ENCODE data around the gene CRYBA1.

CRYBA1 gene

GRCh38 chr17:29212094-29212631 is 34.5 kb upstream of the CRYBA1 start:
- no peak for TF ChIP-seq CTCF (IDR thresholded peaks at IDR 0.05; ENCODE audit: low read depth, low read length)
- no peak overlapping the region for H3K4me3 ChIP-seq (ENCODE audit: low read depth, low read length)

GRCh38 chr17:29212681-29213121 is 34.0 kb upstream of the CRYBA1 start:
- H3K4me3 ChIP-seq (ENCODE audit: low read depth, low read length), result no peak overlapping the region
- no peak for TF ChIP-seq CTCF (IDR thresholded peaks at IDR 0.05; ENCODE audit: low read depth, low read length)

- no peak for TF ChIP-seq CTCF (IDR thresholded peaks at IDR 0.05; ENCODE audit: low read depth, low read length)
- H3K4me3 ChIP-seq (ENCODE audit: low read depth, low read length), result no peak overlapping the region
Observed at GRCh38 chr17:29214215-29215146, 32.2 kb upstream of the CRYBA1 start.

- no peak for TF ChIP-seq CTCF (IDR thresholded peaks at IDR 0.05; ENCODE audit: low read depth, low read length)
- no peak overlapping the region for H3K4me3 ChIP-seq (ENCODE audit: low read depth, low read length)
Observed at GRCh38 chr17:29215174-29215573, 31.5 kb upstream of the CRYBA1 start.

- TF ChIP-seq CTCF (IDR thresholded peaks at IDR 0.05; ENCODE audit: low read depth, low read length), result no peak
- H3K4me3 ChIP-seq (ENCODE audit: low read depth, low read length), result no peak overlapping the region
Observed at GRCh38 chr17:29215717-29216116, 30.9 kb upstream of the CRYBA1 start.

- no peak overlapping the region for H3K4me3 ChIP-seq (ENCODE audit: low read depth, low read length)
- TF ChIP-seq CTCF (IDR thresholded peaks at IDR 0.05; ENCODE audit: low read depth, low read length), result no peak
Observed at GRCh38 chr17:29216181-29216580, 30.5 kb upstream of the CRYBA1 start.

GRCh38 chr17:29216856-29217255 is 29.8 kb upstream of the CRYBA1 start:
- no peak overlapping the region for H3K4me3 ChIP-seq (ENCODE audit: low read depth, low read length)
- no peak for TF ChIP-seq CTCF (IDR thresholded peaks at IDR 0.05; ENCODE audit: low read depth, low read length)
